AG04450 (cell line): ENCODE measurements around the gene SMYD4. TPM values are rescaled to one million over a fixed set of nuclear protein-coding genes. Genes with fewer than 3 reads are reported as not detected.

Experiments used
- CTCF ChIA-PET: fragments of 300-600, 350-600 bp; formaldehyde crosslinking; extraction: SDS; loops from one replicate; lab custom pipeline; 2022; ENCODE audit warnings: antibody characterized with exemption, inconsistent platforms; lab: Charles Lee
- POLR2A ChIA-PET: fragments of 350-600 bp; formaldehyde crosslinking; extraction: SDS; loops from one replicate; lab custom pipeline; 2021; ENCODE audit warnings: antibody characterized with exemption, inconsistent platforms; lab: Yijun Ruan, JAX
- DNase-seq: peaks from one replicate; pipeline ENCODE4 v3.0.0-alpha.2; 2011; ENCODE audit warnings: low read depth, low spot score
- H3K27ac ChIP-seq: one replicate; pipeline ENCODE4 v1.5.1; 2012; ENCODE audit warnings: low read depth, low read length, control low read depth
- H3K27me3 ChIP-seq: one replicate; pipeline ENCODE4 v1.6.0; 2012; ENCODE audit warnings: low read length; ENCODE audit not compliant: control insufficient read depth, insufficient read depth
- H3K4me3 ChIP-seq: 2 replicates; pipeline ENCODE4 v1.5.1; 2011; ENCODE audit warnings: mild to moderate bottlenecking, low read depth, low read length, control low read depth
- H3K9me3 ChIP-seq: 2 replicates; pipeline ENCODE4 v1.5.1; 2012; ENCODE audit warnings: low read length; ENCODE audit not compliant: control insufficient read depth, insufficient read depth
- CTCF ChIP-seq: IDR thresholded peaks from 2 replicates; pipeline ENCODE4 v1.5.1; 2011; ENCODE audit warnings: low read depth, low read length, control low read depth, inconsistent platforms
- polyA plus RNA-seq: library from polyadenylated mRNA; depleted of rRNA; stranded (reverse); fragments of >200 nt; gene quantifications from 2 replicates; pipeline ENCODE4 v1.2.3, GENCODE V29; 2011

SMYD4 gene
- polyA plus RNA-seq, 1 experiment, result 5.7 TPM

GRCh38 chr17:1787301-1787902 lies 42.3 kb downstream of the SMYD4 start:
- Histone ChIP-seq H3K27ac (peak overlapping the region; percentile 71), H3K4me3 (no peak overlapping the region), H3K9me3 (no peaks in the 10 kb centered on the region; the same call in 1 of the 2 replicates), H3K27me3 (no peaks in the 10 kb centered on the region)
- no peak for TF ChIP-seq CTCF
- ChIA-PET POLR2A (interaction anchor here (0.6 to 1.8 kb wide), 3 partner anchors 17 to 120 kb away, joined by 3 to 20 read pairs (median 3); no protein-coding TSS in a partner anchor), CTCF (interaction anchor here (0.7 to 1.3 kb wide), 3 partner anchors 66 to 213 kb away, joined by 3 to 4 read pairs (median 4); no protein-coding TSS in a partner anchor)
- peak; percentile 77 for DNase-seq

GRCh38 chr17:1786708-1787107 lies 43.0 kb downstream of the SMYD4 start:
- ChIA-PET CTCF (interaction anchor here (1.2 to 7.3 kb wide), 2 partner anchors 68 to 212 kb away, joined by 4 to 89 read pairs; no protein-coding TSS in a partner anchor), POLR2A (interaction anchor here (0.6 to 1.8 kb wide), 2 partner anchors 71 to 119 kb away, joined by 3 to 20 read pairs; no protein-coding TSS in a partner anchor)
- Histone ChIP-seq H3K9me3 (no peaks in the 10 kb centered on the region; the same call in 1 of the 2 replicates), H3K27ac (no peak overlapping the region), H3K27me3 (no peaks in the 10 kb centered on the region), H3K4me3 (no peak overlapping the region)
- no peak for TF ChIP-seq CTCF
- no peak for DNase-seq

- POLR2A ChIA-PET, result interaction anchor here (0.7 kb wide), 1 partner anchor 261 kb away, joined by 5 read pairs; no protein-coding TSS in a partner anchor
- Histone ChIP-seq H3K9me3 (no peaks in the 10 kb centered on the region; the same call in 1 of the 2 replicates), H3K4me3 (no peak overlapping the region), H3K27ac (no peak overlapping the region), H3K27me3 (no peaks in the 10 kb centered on the region)
- TF ChIP-seq CTCF, result no peak
- CTCF ChIA-PET, result interaction anchor here (0.7 to 7.3 kb wide), 2 partner anchors 34 to 67 kb away, joined by 5 to 89 read pairs; no protein-coding TSS in a partner anchor
- no peak for DNase-seq
Measured at GRCh38 chr17:1785930-1786329, 43.8 kb downstream of the SMYD4 start.

GRCh38 chr17:1783834-1784611 lies 45.7 kb downstream of the SMYD4 start:
- Histone ChIP-seq H3K27me3 (no peaks in the 10 kb centered on the region), H3K4me3 (no peak overlapping the region), H3K27ac (peak overlapping the region; percentile 62), H3K9me3 (no peaks in the 10 kb centered on the region; the same call in 1 of the 2 replicates)
- CTCF ChIA-PET, result interaction anchor here (0.7 to 7.3 kb wide), 17 partner anchors 9 to 210 kb away, joined by 3 to 89 read pairs (median 6); partner anchors contain the start of genes SERPINF1 and WDR81
- peak; percentile 78 for DNase-seq
- POLR2A ChIA-PET, result interaction anchor here (0.6 to 2.5 kb wide), 8 partner anchors 18 to 267 kb away, joined by 3 to 37 read pairs (median 5); partner anchors contain the start of genes INPP5K, SERPINF1 and TLCD2
- peak; percentile 90 for TF ChIP-seq CTCF
